Nasal cavity respiratory epithelium epithelial cell of viscerocranial mucosa (primary cell): ENCODE data around the gene DCLK2. TPM values are rescaled to one million over a fixed set of nuclear protein-coding genes. Genes with fewer than 3 reads are reported as not detected.

Experiments
- total RNA-seq: library from RNA; depleted of rRNA; stranded (reverse); fragments of >200 nt; gene quantifications from 2 replicates; pipeline ENCODE4 v1.2.3, GENCODE V29; 2014

DCLK2 gene
- under 0.01 TPM in 1 of 2 replicates, not detected in the other for total RNA-seq

GRCh38 chr4:150078041-150078578, at the start of gene DCLK2:
Gene DCLK2, plus strand, starts transcription at chr4:150078445. Its CDS starts 583 bp downstream, at chr4:150079028.

